H1 (cell line): Measurements from ENCODE around the gene RADIL. TPM values are rescaled to one million over a fixed set of nuclear protein-coding genes. Genes with fewer than 3 reads are reported as not detected.

Experiments
- CTCF ChIA-PET: fragments of 300-600 bp; sonication (Branson Sonifier 250); formaldehyde crosslinking; loops from one replicate; lab custom pipeline; 2021; ENCODE audit not compliant: partially characterized antibody; lab: Charles Lee
- POLR2A ChIA-PET: fragments of 300-600 bp; sonication (Branson Sonifier 250); formaldehyde crosslinking; loops from one replicate; lab custom pipeline; 2021; ENCODE audit warnings: inconsistent platforms; ENCODE audit not compliant: partially characterized antibody; lab: Charles Lee
- DNase-seq, 2 experiments: peaks; one replicate each; pipeline versions ENCODE4 v3.0.0 to v3.0.0-alpha.2; 2010 to 2022; ENCODE audit warnings: low spot score in 2 of 2, low read depth in 1 of 2, mixed read lengths in 1 of 2
- FAIRE-seq: peaks from 2 replicates; lab custom pipeline; 2011; peaks lifted over from hg19 to GRCh38; lab: Jason Lieb, UNC
- H2AFZ ChIP-seq: 2 replicates; pipeline ENCODE4 v1.8.1; 2012; ENCODE audit warnings: low read length, inconsistent platforms
- H2AK5ac ChIP-seq: 2 replicates; pipeline ENCODE4 v1.6.1; 2013; ENCODE audit warnings: low read depth, low read length
- H2BK120ac ChIP-seq: replicated peaks from 2 replicates; pipeline ENCODE3; 2013; ENCODE audit warnings: low read depth, low read length, inconsistent platforms
- H2BK12ac ChIP-seq: 2 replicates; pipeline ENCODE4 v1.6.1; 2013; ENCODE audit warnings: low read depth, low read length
- H2BK15ac ChIP-seq: 2 replicates; pipeline ENCODE4 v1.6.1; 2013; ENCODE audit warnings: low read length
- H2BK20ac ChIP-seq: 2 replicates; pipeline ENCODE4 v1.6.1; 2013; ENCODE audit warnings: low read length
- H2BK5ac ChIP-seq: 2 replicates; pipeline ENCODE4 v1.6.1; 2013; ENCODE audit warnings: low read depth, low read length
- H3K14ac ChIP-seq: 2 replicates; pipeline ENCODE4 v1.6.1; 2013; ENCODE audit warnings: inconsistent platforms; ENCODE audit not compliant: insufficient read length
- H3K18ac ChIP-seq: 2 replicates; pipeline ENCODE4 v1.6.1; 2013; ENCODE audit warnings: low read length; ENCODE audit errors: extremely low read depth
- H3K23ac ChIP-seq: 2 replicates; pipeline ENCODE4 v1.6.1; 2013; ENCODE audit warnings: inconsistent platforms; ENCODE audit not compliant: insufficient read length
- H3K23me2 ChIP-seq: 2 replicates; pipeline ENCODE4 v1.6.1; 2013; ENCODE audit warnings: low read depth, low read length
- H3K27ac ChIP-seq: 2 replicates; pipeline ENCODE4 v1.6.1; 2011; ENCODE audit warnings: low read depth, low read length, inconsistent platforms
- H3K27me3 ChIP-seq, 4 experiments: replicated peaks in 1 of 4; 1 replicate in 1 of 4; 2 replicates in 3 of 4; pipeline versions ENCODE4 v1.6.1 to v1.8.1; 2011 to 2013; ENCODE audit warnings: low read length in 3 of 4, mild to moderate bottlenecking in 3 of 4, inconsistent platforms in 2 of 4, mixed read lengths in 2 of 4, moderate library complexity in 1 of 4; ENCODE audit not compliant: control insufficient read depth in 3 of 4, insufficient read depth in 3 of 4; ENCODE audit errors: extremely low read depth in 1 of 4
- H3K36me3 ChIP-seq, 4 experiments: 2 replicates each; pipeline versions ENCODE4 v1.6.1 to v1.8.1; 2011 to 2013; ENCODE audit warnings: mild to moderate bottlenecking in 4 of 4, low read length in 3 of 4, moderate library complexity in 2 of 4, control low read depth in 1 of 4, inconsistent platforms in 1 of 4; ENCODE audit not compliant: insufficient read depth in 4 of 4, control insufficient read depth in 2 of 4
- H3K4ac ChIP-seq: replicated peaks from 2 replicates; pipeline ENCODE3; 2013; ENCODE audit warnings: low read length, low read depth, mixed read lengths, inconsistent platforms; ENCODE audit not compliant: insufficient read length
- H3K4me1 ChIP-seq, 4 experiments: replicated peaks in 1 of 4; 1 replicate in 1 of 4; 2 replicates in 3 of 4; pipeline versions ENCODE4 v1.6.1 to v1.8.1; 2011 to 2013; ENCODE audit warnings: low read length in 3 of 4, inconsistent platforms in 2 of 4, mixed read lengths in 1 of 4; ENCODE audit not compliant: insufficient read depth in 4 of 4, control insufficient read depth in 3 of 4
- H3K4me2 ChIP-seq, 2 experiments: 2 replicates each; pipeline versions ENCODE4 v1.6.1 to v1.8.1; 2011 to 2013; ENCODE audit warnings: low read depth in 2 of 2, low read length in 2 of 2, control low read depth in 1 of 2, inconsistent platforms in 1 of 2, mild to moderate bottlenecking in 1 of 2; ENCODE audit not compliant: insufficient read depth in 1 of 2
- H3K4me3 ChIP-seq, 4 experiments: fragments of 200-600, 300-600 bp in 1 of 4; sonication (generic), shearing (Covaris generic), sonication (Bioruptor Twin) in 1 of 4; 2 replicates each; pipeline versions ENCODE4 v1.5.1 to v1.8.1; 2011 to 2016; ENCODE audit warnings: low read length in 4 of 4, low read depth in 3 of 4, control low read depth in 2 of 4, inconsistent platforms in 2 of 4, mild to moderate bottlenecking in 2 of 4, mixed read lengths in 1 of 4, moderate library complexity in 1 of 4; ENCODE audit not compliant: insufficient read depth in 2 of 4; ENCODE audit errors: extremely low read depth in 1 of 4
- H3K56ac ChIP-seq: replicated peaks from 2 replicates; pipeline ENCODE3; 2013; ENCODE audit warnings: low read depth, mild to moderate bottlenecking, mixed read lengths, low read length, inconsistent platforms; ENCODE audit not compliant: insufficient read length
- H3K79me1 ChIP-seq: 2 replicates; pipeline ENCODE4 v1.6.1; 2013; ENCODE audit warnings: low read depth, low read length, control low read depth
- H3K79me2 ChIP-seq, 2 experiments: 2 replicates each; pipeline versions ENCODE4 v1.6.1 to v1.8.1; 2012 to 2013; ENCODE audit warnings: low read length in 2 of 2, mild to moderate bottlenecking in 2 of 2, inconsistent platforms in 1 of 2; ENCODE audit not compliant: insufficient read depth in 2 of 2, control insufficient read depth in 1 of 2
- H3K9ac ChIP-seq, 4 experiments: replicated peaks in 1 of 4; 1 replicate in 1 of 4; 2 replicates in 3 of 4; pipeline versions ENCODE4 v1.6.1 to v1.8.1; 2011 to 2013; ENCODE audit warnings: low read depth in 3 of 4, low read length in 3 of 4, control low read depth in 2 of 4, mild to moderate bottlenecking in 2 of 4, moderate library complexity in 2 of 4, inconsistent platforms in 1 of 4; ENCODE audit errors: extremely low read depth in 1 of 4
- H3K9me3 ChIP-seq, 2 experiments: 2 replicates each; pipeline versions ENCODE4 v1.6.1 to v1.8.1; 2012 to 2013; ENCODE audit warnings: mild to moderate bottlenecking in 2 of 2, moderate library complexity in 2 of 2, control low read depth in 1 of 2, inconsistent platforms in 1 of 2, low read depth in 1 of 2, low read length in 1 of 2, mixed read lengths in 1 of 2; ENCODE audit not compliant: insufficient read depth in 2 of 2
- H4K20me1 ChIP-seq, 2 experiments: replicated peaks in 1 of 2; 2 replicates each; pipeline versions ENCODE3 to v1.8.1; 2011 to 2013; ENCODE audit warnings: inconsistent platforms in 2 of 2, low read length in 2 of 2, mild to moderate bottlenecking in 1 of 2; ENCODE audit not compliant: insufficient read depth in 2 of 2, control insufficient read depth in 1 of 2
- H4K5ac ChIP-seq: 2 replicates; pipeline ENCODE4 v1.6.1; 2013; ENCODE audit warnings: low read length, low read depth, mixed read lengths, inconsistent platforms; ENCODE audit not compliant: insufficient read length
- H4K8ac ChIP-seq: 2 replicates; pipeline ENCODE4 v1.8.0; 2013; ENCODE audit warnings: mild to moderate bottlenecking, moderate library complexity, low read length, inconsistent platforms; ENCODE audit not compliant: insufficient read depth; ENCODE audit errors: extremely low read depth
- H4K91ac ChIP-seq: replicated peaks from 2 replicates; pipeline ENCODE3; 2013; ENCODE audit warnings: low read length, mixed read lengths, inconsistent platforms; ENCODE audit not compliant: insufficient read length
- ASH2L ChIP-seq: fragments of 200-600, 300-600 bp; sonication (generic); IDR thresholded peaks from one replicate; pipeline ENCODE4 v1.7.1; 2017; ENCODE audit warnings: low read length
- BCL11A ChIP-seq, 2 experiments: IDR thresholded peaks; one replicate each; pipeline ENCODE4 v1.6.1; 2011; ENCODE audit warnings: low read depth in 2 of 2, low read length in 2 of 2, mild to moderate bottlenecking in 2 of 2
- CEBPB ChIP-seq: IDR thresholded peaks from 2 replicates; pipeline ENCODE4 v1.6.1; 2012; ENCODE audit warnings: low read depth, low read length
- GTF2F1 ChIP-seq: IDR thresholded peaks from 2 replicates; pipeline ENCODE4 v1.6.1; 2012; ENCODE audit warnings: low read depth, low read length, improper control_type of control experiment, borderline replicate concordance
- RNF2 ChIP-seq: fragments of 200-900, 300-1000 bp; sonication (generic); IDR thresholded peaks from 2 replicates; pipeline ENCODE4 v1.7.1; 2016; ENCODE audit warnings: borderline replicate concordance, low read depth, mild to moderate bottlenecking, antibody characterized with exemption, low read length; ENCODE audit not compliant: poor library complexity, severe bottlenecking; ENCODE audit errors: missing control alignments
- TAF7 ChIP-seq: optimal IDR thresholded peaks from 2 replicates; pipeline ENCODE3; 2011; ENCODE audit warnings: low read depth, mild to moderate bottlenecking, inconsistent platforms, low read length, moderate library complexity, borderline replicate concordance
- TCF12 ChIP-seq: IDR thresholded peaks from 2 replicates; pipeline ENCODE4 v1.6.1; 2011; ENCODE audit warnings: low read depth, mild to moderate bottlenecking, low read length
- WGBS, 2 experiments: shearing (Covaris generic) in 1 of 2; methylation state at CpG; one replicate each; pipeline versions ENCODE4 v1.1.6 to v1.1.7; 2013 to 2015; ENCODE audit warnings: low lambda C conversion rate in 2 of 2, mixed read lengths in 2 of 2, inconsistent platforms in 1 of 2, low coverage in 1 of 2, missing lambda C conversion rate in 1 of 2; ENCODE audit not compliant: insufficient replicate concordance in 2 of 2, insufficient coverage in 1 of 2, insufficient read length in 1 of 2; ENCODE audit errors: extremely low coverage in 1 of 2, missing lambda C conversion rate in 1 of 2; 5-methylcytosine and 5-hydroxymethylcytosine counted together
- polyA plus RNA-seq, 7 experiments: library from polyadenylated mRNA; depleted of rRNA in 3 of 7; stranded (reverse) in 5 of 7; unstranded in 2 of 7; fragments of >200 nt in 5 of 7; fragments of 200-250 nt in 2 of 7; gene quantifications; 1 replicate in 5 of 7; 2 replicates in 1 of 7; 4 replicates in 1 of 7; pipeline versions ENCODE4 v1.2.1 to v1.2.3, GENCODE V29; 2011 to 2013; ENCODE audit warnings: missing spikeins in 2 of 7, mixed read lengths in 2 of 7
- total RNA-seq: library from RNA; stranded (reverse); fragmentation: NEBNext Ultra II Directional; extraction: Animal tissue kit (Norgen Biotek cat#: 25700); gene quantifications from 2 replicates; pipeline ENCODE4 v1.2.1, GENCODE V29; 2021
- TF ChIP-seq, protein P1 (sequence below): IDR thresholded peaks from 2 replicates; pipeline ENCODE4 v1.6.1; 2012; ENCODE audit warnings: inconsistent platforms

The RADIL gene
- total and polyA plus RNA-seq, 2 of the 8 experiments (the other 6 are each of a cell fraction or from before 2014, with no cell fraction given), result 5.0 to 5.4 TPM

DNA sequence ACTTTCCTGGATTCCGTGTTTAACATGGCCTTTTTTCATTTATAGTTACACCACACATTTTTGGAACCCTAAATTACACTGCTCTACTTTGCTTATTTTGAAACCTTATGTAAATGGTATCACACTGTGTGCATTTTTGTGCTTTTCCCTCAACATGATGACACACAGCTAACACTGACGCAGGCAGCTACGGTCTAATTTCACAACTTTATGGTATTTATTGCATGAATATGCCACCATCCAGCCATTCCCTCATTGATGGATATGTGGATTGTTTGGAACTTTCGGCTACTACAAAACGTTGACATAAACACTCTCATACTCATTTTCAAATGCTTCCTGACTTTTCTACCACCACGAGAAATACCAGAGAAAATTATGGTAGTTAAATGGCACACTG lies 28.6 kb downstream of the RADIL start:
- Histone ChIP-seq H3K56ac (no peak overlapping the region), H3K27me3 (no peaks in the 10 kb centered on the region; a peak in 1 of 7 replicates), H2BK5ac (no peak overlapping the region), H2BK120ac (no peak overlapping the region), H4K8ac (no peak overlapping the region), H3K14ac (no peak overlapping the region), H3K23ac (no peak overlapping the region), H3K23me2 (no peaks in the 10 kb centered on the region), H2BK12ac (no peak overlapping the region), H3K4ac (no peak overlapping the region), H3K4me3 (no peak overlapping the region), H3K18ac (no peak overlapping the region), H3K9me3 (peaks cover 3 to 4% of the 10 kb centered on the region in 2 experiments; a peak in 1 of 4 replicates), H2BK20ac (no peak overlapping the region), H3K79me2 (no peaks in the 10 kb centered on the region), H2AK5ac (no peak overlapping the region), H2BK15ac (no peak overlapping the region), H3K79me1 (no peaks in the 10 kb centered on the region), H3K27ac (no peak overlapping the region), H2AFZ (no peak overlapping the region), H4K20me1 (no peaks in the 10 kb centered on the region), H3K4me1 (no peaks in the 10 kb centered on the region), H3K36me3 (no peaks in the 10 kb centered on the region), H3K4me2 (no peak overlapping the region), H4K91ac (no peak overlapping the region), H3K9ac (no peak overlapping the region; a peak in 1 of 7 replicates), H4K5ac (no peak overlapping the region)
- TF ChIP-seq TCF12 (no peak), RNF2 (no peak), TAF7 (no peak), CEBPB (no peak), BCL11A (IDR thresholded peaks at IDR 0.05; ENCODE audit: low read depth in 2 of 2, low read length in 2 of 2) (no peak), ASH2L (no peak), GTF2F1 (no peak)
- TF ChIP-seq, protein P1, sequence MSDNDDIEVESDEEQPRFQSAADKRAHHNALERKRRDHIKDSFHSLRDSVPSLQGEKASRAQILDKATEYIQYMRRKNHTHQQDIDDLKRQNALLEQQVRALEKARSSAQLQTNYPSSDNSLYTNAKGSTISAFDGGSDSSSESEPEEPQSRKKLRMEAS, result no peak
- DNase-seq, result no peak
- WGBS, 2 experiments, result 80% methylated on average over 6 of the region's 6 CpGs; no CpG with 5 or more reads in 1 of the 2 experiments
- CTCF ChIA-PET, result interaction anchor here (1.1 to 2.6 kb wide), 3 partner anchors 9 to 64 kb away, joined by 3 to 14 read pairs (median 7); no protein-coding TSS in a partner anchor
- no peak for FAIRE-seq
- POLR2A ChIA-PET, result no interaction called here
